IPS-20b (cell line): ENCODE results near the gene EXOC4.

Experiments used
- H3K27ac ChIP-seq: one replicate; pipeline ENCODE4 v1.5.1; 2013; ENCODE audit warnings: low read length
- H3K27me3 ChIP-seq: 2 replicates; pipeline ENCODE4 v1.6.1; 2013; ENCODE audit warnings: mild to moderate bottlenecking, low read length, inconsistent platforms; ENCODE audit not compliant: insufficient read depth
- H3K36me3 ChIP-seq: 2 replicates; pipeline ENCODE4 v1.6.1; 2013; ENCODE audit warnings: low read depth, mild to moderate bottlenecking, inconsistent platforms, low read length, moderate library complexity; ENCODE audit not compliant: insufficient read depth
- H3K4me1 ChIP-seq: 2 replicates; pipeline ENCODE4 v1.6.1; 2013; ENCODE audit warnings: mild to moderate bottlenecking, control low read depth, inconsistent platforms, low read length, moderate library complexity; ENCODE audit not compliant: insufficient read depth
- H3K4me3 ChIP-seq: 2 replicates; pipeline ENCODE4 v1.5.1; 2013; ENCODE audit warnings: mild to moderate bottlenecking, low read length, inconsistent platforms
- H3K9ac ChIP-seq: 2 replicates; pipeline ENCODE4 v1.6.1; 2013; ENCODE audit warnings: low read depth, mild to moderate bottlenecking, inconsistent platforms, low read length, moderate library complexity
- H3K9me3 ChIP-seq: 2 replicates; pipeline ENCODE4 v1.6.1; 2013; ENCODE audit warnings: mild to moderate bottlenecking, low read depth, low read length, inconsistent platforms; ENCODE audit not compliant: insufficient read depth

EXOC4 gene

GRCh38 chr7:133391206-133391605, 138.3 kb downstream of the EXOC4 start:
- no peak overlapping the region for H3K4me3 ChIP-seq
- H3K27ac ChIP-seq = no peak overlapping the region
- H3K9me3 ChIP-seq = no peaks in the 10 kb centered on the region
- H3K36me3 ChIP-seq = no peaks in the 10 kb centered on the region
- no peaks in the 10 kb centered on the region for H3K27me3 ChIP-seq
- H3K4me1 ChIP-seq = peaks cover 28% of the 10 kb centered on the region
- H3K9ac ChIP-seq = no peak overlapping the region

DNA sequence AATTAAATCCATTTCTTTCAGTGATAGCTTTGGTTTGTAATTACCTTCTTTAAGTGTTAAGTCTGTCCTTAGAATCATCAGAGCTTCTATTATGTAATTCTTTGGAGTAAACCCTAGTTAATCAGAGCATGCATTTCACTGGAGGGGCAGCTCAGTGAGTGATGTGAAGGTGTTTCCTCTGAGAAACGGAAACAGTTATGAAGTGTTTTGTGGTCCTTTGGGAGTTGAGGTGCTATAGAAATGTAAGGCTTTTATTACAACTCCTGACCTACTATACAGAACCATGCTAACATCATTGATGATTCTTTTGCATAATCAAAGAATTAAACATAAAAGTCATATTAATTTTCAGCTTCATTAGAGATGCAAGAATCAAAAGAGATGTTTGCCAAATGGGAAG, 141.5 kb downstream of the EXOC4 start:
- no peaks in the 10 kb centered on the region for H3K9me3 ChIP-seq
- H3K4me3 ChIP-seq = no peak overlapping the region
- no peak overlapping the region for H3K9ac ChIP-seq
- H3K27ac ChIP-seq = no peak overlapping the region
- no peaks in the 10 kb centered on the region for H3K36me3 ChIP-seq
- H3K4me1 ChIP-seq = peaks cover 37% of the 10 kb centered on the region
- no peaks in the 10 kb centered on the region for H3K27me3 ChIP-seq

DNA sequence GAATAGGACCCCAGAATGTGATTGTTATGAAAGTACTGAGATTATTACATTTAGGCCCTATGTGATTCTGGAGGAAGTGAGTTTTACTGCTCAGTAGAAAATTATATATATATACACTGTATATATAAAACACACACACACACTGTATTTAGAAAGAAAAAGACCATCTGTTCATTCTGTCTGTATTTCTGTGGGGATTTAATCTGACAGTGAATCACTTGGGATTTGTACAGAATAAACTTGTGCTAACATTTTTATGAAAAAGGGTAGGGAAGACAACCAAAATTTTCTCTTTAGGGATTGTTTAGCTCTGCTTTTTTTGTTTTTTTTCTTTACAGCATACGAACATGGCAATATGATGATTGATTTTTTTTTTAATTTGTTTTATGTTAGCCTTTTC, 142.7 kb downstream of the EXOC4 start:
- Histone ChIP-seq H3K4me3 (no peak overlapping the region), H3K27me3 (no peaks in the 10 kb centered on the region), H3K36me3 (no peaks in the 10 kb centered on the region), H3K27ac (no peak overlapping the region), H3K9ac (no peak overlapping the region), H3K4me1 (peaks cover 38% of the 10 kb centered on the region), H3K9me3 (no peaks in the 10 kb centered on the region)

DNA sequence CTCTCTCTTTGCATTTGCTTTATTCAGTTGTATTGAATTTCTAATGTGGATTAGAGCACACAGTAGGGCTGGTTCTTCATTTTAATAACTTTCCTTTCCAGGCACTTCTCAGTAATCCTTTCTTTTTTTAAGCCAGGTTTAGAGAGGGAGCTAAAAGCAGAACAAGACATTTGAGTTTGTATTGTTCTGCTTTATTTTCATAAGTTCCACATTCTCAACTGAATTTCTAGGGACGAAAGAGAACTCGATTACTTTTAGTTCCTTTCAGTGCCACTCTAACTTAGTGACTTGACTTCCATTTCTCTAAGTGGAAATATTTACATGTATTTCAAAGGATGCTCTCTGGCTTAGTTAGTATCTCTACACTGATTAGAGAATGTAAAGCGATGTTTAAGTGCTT, 145.6 kb downstream of the EXOC4 start:
- Histone ChIP-seq H3K36me3 (no peaks in the 10 kb centered on the region), H3K4me1 (peaks cover 47% of the 10 kb centered on the region), H3K4me3 (0 out of 2 replicates have a peak overlapping the region, but pooled peaks have one; percentile 9), H3K27me3 (no peaks in the 10 kb centered on the region), H3K9ac (no peak overlapping the region), H3K27ac (no peak overlapping the region), H3K9me3 (no peaks in the 10 kb centered on the region)

- H3K27ac ChIP-seq = no peak overlapping the region
- no peaks in the 10 kb centered on the region for H3K27me3 ChIP-seq
- H3K9ac ChIP-seq = no peak overlapping the region
- H3K4me3 ChIP-seq = no peak overlapping the region
- no peaks in the 10 kb centered on the region for H3K9me3 ChIP-seq
- peaks cover 31% of the 10 kb centered on the region for H3K4me1 ChIP-seq
- H3K36me3 ChIP-seq = no peaks in the 10 kb centered on the region
These were observed 148.3 kb downstream of the EXOC4 start for GRCh38 chr7:133401225-133401624.

DNA sequence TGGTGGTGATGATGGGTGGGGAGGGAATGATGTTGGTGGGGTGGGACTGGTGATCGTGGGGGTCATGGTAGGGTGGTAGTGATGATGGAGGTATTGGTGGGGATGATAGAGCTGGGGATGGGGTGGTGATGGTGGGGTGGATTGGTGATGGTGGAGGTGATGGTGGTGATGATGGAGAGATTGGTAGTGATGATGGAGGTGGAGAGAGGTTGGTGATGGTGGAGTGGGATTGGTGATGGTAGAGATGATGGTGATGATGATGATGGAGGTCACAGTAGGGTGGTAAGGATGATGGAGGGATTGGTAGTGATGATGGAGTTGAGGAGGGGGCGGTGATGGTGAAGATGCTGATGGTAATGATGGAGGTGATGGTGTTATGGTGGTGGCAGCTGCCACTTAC, 155.3 kb downstream of the EXOC4 start:
- no peak overlapping the region for H3K27ac ChIP-seq
- no peak overlapping the region for H3K9ac ChIP-seq
- no peaks in the 10 kb centered on the region for H3K9me3 ChIP-seq
- H3K27me3 ChIP-seq = no peaks in the 10 kb centered on the region
- H3K36me3 ChIP-seq = no peaks in the 10 kb centered on the region
- H3K4me3 ChIP-seq = no peak overlapping the region
- no peaks in the 10 kb centered on the region for H3K4me1 ChIP-seq

DNA sequence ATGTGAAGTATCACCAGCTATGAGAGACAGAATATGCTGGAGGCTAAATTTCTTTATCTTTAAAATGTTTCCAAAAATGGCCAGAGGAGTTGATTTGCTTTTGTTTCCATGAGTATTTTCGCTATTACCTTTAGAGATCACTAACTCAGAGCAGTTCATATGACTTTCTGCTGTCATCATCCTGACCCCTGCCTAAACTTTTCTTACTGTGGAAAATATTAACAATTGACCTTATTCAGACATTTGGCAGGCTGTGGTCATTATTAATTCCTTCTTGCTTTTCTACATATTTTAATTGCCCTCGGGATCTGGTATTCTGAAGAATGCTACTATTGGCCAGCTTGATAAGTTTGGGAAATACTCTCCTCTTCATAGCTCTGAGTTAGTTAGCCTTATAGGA, 156.5 kb downstream of the EXOC4 start:
- Histone ChIP-seq H3K27ac (no peak overlapping the region), H3K36me3 (no peaks in the 10 kb centered on the region), H3K9me3 (no peaks in the 10 kb centered on the region), H3K9ac (no peak overlapping the region), H3K27me3 (no peaks in the 10 kb centered on the region), H3K4me1 (no peaks in the 10 kb centered on the region), H3K4me3 (no peak overlapping the region)

DNA sequence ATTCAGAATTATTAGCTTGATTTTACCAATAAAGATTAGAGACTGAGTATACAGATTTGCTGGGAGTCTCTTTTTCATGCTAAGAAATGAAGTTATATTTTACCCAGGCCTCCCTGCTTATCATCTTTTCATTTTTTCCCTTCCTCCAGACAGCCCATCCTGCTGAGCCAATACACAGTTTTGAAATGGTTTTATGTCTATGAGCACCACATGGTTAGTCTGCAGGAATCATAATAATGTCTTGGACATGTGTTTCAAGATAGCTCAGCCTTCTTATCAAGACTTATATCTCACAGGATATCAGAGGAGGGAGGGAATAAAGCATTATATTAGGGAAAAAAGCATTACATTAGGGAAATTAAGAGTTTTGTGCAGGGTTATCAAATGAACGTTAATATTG, 157.1 kb downstream of the EXOC4 start:
- Histone ChIP-seq H3K4me1 (no peaks in the 10 kb centered on the region), H3K27ac (no peak overlapping the region), H3K9me3 (no peaks in the 10 kb centered on the region), H3K9ac (no peak overlapping the region), H3K4me3 (no peak overlapping the region), H3K36me3 (no peaks in the 10 kb centered on the region), H3K27me3 (no peaks in the 10 kb centered on the region)

GRCh38 chr7:133411395-133411794, 158.5 kb downstream of the EXOC4 start:
- H3K36me3 ChIP-seq = no peaks in the 10 kb centered on the region
- no peak overlapping the region for H3K27ac ChIP-seq
- H3K9me3 ChIP-seq = no peaks in the 10 kb centered on the region
- H3K9ac ChIP-seq = no peak overlapping the region
- no peaks in the 10 kb centered on the region for H3K27me3 ChIP-seq
- no peaks in the 10 kb centered on the region for H3K4me1 ChIP-seq
- H3K4me3 ChIP-seq = no peak overlapping the region

DNA sequence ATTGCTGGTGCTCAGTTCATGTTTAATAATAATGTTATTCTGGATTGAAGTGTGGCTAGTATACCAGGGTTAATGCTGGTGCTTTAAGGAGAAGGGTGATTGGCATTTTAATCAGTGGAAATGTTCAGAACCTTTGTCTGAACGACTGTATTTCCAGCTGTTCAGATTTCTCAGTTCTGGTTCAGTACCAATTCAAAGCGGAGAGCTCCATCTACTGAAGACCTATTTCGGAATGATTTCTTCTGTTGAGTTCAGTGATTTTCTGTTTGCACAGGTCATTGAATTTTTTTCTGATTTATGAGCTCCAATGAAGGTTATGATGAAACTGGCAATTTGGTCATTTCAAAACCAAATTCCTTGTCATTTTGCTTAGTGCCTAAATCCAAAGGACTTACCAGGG, 160.1 kb downstream of the EXOC4 start:
- Histone ChIP-seq H3K9ac (no peak overlapping the region), H3K9me3 (no peaks in the 10 kb centered on the region), H3K4me3 (no peak overlapping the region), H3K27ac (no peak overlapping the region), H3K4me1 (no peaks in the 10 kb centered on the region; the same call in 1 of the 2 replicates), H3K36me3 (no peaks in the 10 kb centered on the region), H3K27me3 (no peaks in the 10 kb centered on the region)

- no peak overlapping the region for H3K9ac ChIP-seq
- H3K4me3 ChIP-seq = no peak overlapping the region
- H3K4me1 ChIP-seq = peaks cover 11% of the 10 kb centered on the region; the same call in 1 of the 2 replicates
- no peaks in the 10 kb centered on the region for H3K9me3 ChIP-seq
- no peak overlapping the region for H3K27ac ChIP-seq
- H3K36me3 ChIP-seq = no peaks in the 10 kb centered on the region
- no peaks in the 10 kb centered on the region for H3K27me3 ChIP-seq
These were observed 166.2 kb downstream of the EXOC4 start for GRCh38 chr7:133419041-133419440.

- Histone ChIP-seq H3K9me3 (no peaks in the 10 kb centered on the region), H3K9ac (no peak overlapping the region), H3K4me1 (peaks cover 25% of the 10 kb centered on the region; the same call in 1 of the 2 replicates), H3K4me3 (no peak overlapping the region), H3K36me3 (no peaks in the 10 kb centered on the region), H3K27ac (no peak overlapping the region), H3K27me3 (no peaks in the 10 kb centered on the region)
These were observed 170.7 kb downstream of the EXOC4 start for GRCh38 chr7:133423618-133424017.

DNA sequence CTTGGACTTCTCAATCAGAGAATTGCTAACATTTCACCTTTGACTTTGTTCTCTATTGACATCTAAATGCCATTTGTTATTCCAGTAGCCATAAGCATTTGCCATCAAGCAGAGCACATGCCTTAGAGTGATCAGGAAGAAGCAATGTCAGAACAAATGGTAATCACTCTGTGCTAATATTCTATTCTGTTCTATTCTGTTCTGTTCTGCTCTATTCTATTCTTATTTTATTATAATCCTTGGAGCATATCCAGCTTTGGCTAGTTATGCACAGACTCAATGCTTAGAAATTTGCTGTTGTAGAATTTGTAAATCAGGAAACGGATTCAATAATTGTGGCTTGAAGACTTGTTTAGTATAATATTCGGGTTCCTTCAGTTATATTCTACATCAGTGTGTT, 175.4 kb downstream of the EXOC4 start:
- H3K4me1 ChIP-seq = peaks cover 29% of the 10 kb centered on the region
- no peaks in the 10 kb centered on the region for H3K36me3 ChIP-seq
- H3K4me3 ChIP-seq = no peak overlapping the region
- 0 out of 2 replicates have a peak, but pooled peaks cover 4% of the 10 kb centered on the region for H3K9me3 ChIP-seq
- H3K27ac ChIP-seq = no peak overlapping the region
- no peak overlapping the region for H3K9ac ChIP-seq
- no peaks in the 10 kb centered on the region for H3K27me3 ChIP-seq
